Subcutaneous adipose tissue (tissue), 4 donors: ENCODE measurements around the gene SPATA16. TPM values are rescaled to one million over a fixed set of nuclear protein-coding genes. Genes with fewer than 3 reads are reported as not detected.

ENCODE experiments used
- CTCF ChIP-seq: fragments of 450-650 bp; IDR thresholded peaks from one replicate; pipeline ENCODE4 v1.5.1; 2016; ENCODE audit warnings: low read depth, mild to moderate bottlenecking, control low read depth, antibody characterized with exemption, moderate library complexity
- total RNA-seq, 4 donors: library from RNA; depleted of rRNA; stranded (reverse); fragments of >200 nt; gene quantifications; one replicate each; pipeline ENCODE4 v1.1.0, GENCODE V29; 2016

Gene SPATA16
- total RNA-seq, 4 donors from 2014 or later: not detected

DNA sequence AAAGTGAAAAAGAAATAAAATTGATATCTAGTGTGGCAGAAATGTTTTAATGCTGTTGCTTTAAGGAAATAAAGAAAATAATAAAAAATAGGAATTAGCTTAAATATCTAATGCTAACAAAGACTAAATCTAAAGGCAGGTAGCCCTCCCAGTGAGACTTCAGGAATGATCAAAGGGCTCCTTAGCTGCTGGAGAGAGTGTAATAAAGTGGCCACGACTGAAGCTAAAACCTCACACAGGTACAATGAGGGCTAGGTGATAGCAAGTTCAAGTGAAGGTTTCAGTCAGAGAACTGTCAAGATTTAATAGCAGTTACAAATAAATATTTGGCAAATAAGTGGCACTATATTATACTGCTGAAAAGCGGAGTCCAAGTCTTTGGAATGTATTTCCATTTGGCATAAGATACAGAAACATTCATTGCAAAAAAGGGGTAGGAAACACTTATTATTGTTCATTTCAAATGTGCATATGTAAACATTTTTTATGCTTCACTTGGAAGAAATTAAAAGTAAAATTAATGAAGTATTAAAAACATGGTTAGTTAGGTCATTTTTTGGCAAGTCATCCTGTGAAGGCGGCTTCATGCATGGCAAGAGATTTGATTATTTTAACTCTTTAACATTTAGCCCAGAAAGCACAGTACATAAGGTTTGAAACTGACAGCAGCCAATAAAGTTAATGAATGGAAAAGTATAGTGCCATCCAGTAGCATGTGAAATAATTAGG, 222.3 kb downstream of the SPATA16 start:
- TF ChIP-seq CTCF: no peak

DNA sequence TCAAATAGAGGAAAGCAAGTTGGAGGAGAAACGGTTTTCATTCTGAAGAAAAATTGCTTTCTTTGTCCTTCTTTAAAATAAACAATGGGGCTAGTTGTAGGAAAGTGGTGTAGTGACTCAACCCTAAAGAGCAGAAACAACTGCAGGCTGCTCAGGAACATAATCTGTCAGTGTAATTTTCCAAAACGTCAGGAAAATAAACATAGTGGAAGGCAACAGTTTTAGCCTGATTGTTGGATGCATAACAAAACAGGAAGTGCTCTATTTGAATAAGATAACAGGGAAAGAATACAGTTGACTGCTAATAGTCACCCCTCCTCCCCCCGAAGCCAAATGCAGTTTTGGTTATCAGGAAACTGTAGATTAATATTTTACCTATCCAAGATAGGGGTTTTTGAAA, 222.9 kb downstream of the SPATA16 start:
- TF ChIP-seq CTCF: no peak

DNA sequence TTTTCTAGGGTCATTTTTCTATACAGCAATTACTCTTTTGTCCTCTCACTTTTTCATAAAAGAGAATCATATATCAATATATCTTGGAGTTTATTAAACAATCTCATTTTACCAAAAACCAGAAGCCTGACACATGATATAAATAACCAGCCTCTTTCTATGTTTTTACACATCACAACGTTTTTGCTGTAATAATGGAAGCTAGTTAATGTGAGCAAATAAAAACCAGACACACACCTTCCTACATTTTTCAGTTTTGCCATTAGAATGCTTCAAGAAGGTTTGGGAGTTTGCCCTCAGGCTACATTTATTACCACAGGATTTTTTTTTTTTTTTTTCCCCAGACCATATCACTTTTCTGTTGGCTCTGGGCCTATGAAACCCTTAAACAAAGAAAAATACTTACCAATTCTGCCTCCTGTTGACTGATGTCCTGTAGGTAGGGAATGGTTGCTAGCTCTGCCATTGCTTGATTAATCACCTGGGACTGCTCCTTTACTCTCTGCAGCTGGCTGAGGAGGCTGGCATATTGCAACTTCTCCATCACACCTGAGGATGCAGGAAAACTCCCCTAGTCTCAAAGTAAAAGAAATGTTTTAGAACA, 225.0 kb downstream of the SPATA16 start:
- no peak for TF ChIP-seq CTCF

DNA sequence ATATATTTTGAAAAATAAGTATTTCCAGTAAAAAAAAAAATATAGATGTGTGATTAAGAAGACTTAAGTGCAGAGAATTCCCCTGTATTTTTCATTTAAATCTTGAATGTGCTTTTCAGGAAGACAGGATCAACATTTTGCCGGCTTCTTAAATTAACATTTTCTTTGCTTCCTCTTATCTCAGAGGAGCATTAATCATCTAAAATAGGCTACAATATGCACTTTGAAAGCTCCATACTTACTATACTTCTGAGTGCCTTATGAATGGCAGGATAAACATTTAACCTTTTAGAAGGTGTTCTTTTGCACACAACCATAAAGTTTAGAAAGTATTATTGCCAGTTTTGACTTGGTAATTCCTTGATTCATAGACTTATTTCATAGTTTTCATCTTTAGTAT, 226.2 kb downstream of the SPATA16 start:
- no peak for TF ChIP-seq CTCF

- TF ChIP-seq CTCF: no peak
These were observed 227.0 kb downstream of the SPATA16 start for GRCh38 chr3:172913911-172914655.

DNA sequence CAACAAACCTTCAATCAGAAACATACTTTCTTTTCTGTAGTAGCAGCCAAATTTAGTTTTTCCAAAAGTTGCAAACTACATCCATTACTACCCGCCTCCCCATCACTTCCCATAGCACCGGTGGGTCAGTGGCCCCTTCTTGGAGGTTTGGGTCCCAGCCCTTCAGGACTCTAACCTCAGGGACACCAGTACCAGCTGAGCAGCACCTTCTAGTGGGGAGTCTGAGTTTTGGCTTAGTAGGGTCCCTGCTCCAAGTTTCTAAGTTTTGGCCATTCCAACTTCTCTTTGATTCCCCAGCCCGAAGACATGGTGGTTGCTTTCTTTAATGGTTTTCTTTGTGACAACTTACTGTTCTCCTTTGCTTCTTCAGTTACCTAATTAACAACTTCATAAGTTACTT, 229.9 kb downstream of the SPATA16 start:
- no peak for TF ChIP-seq CTCF

DNA sequence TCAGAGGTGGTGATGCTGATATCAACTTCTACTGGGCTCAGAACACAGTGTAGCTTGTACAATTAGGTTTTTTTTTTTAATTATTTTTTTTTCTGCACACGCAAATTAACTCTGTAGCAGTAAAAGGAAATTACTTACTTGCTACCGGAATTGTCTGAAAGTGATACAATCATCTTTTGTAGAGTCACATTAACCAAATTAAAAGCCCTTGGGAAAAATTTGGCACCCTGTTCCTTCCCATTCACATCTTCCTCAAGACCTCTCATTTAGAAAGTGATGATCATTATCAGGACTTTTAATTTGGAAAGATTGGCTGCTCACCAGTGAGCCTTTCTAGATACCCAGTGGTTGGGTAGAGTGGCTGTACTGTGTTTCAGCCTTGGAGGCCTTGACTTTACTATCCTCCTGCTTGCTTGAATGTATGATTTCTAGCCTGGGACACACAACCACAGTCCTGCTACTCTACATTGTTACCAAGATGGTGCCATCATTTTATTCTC, 232.2 kb downstream of the SPATA16 start:
- TF ChIP-seq CTCF: no peak
